ENCODE results near the gene FMO3.

FMO3 gene

DNA sequence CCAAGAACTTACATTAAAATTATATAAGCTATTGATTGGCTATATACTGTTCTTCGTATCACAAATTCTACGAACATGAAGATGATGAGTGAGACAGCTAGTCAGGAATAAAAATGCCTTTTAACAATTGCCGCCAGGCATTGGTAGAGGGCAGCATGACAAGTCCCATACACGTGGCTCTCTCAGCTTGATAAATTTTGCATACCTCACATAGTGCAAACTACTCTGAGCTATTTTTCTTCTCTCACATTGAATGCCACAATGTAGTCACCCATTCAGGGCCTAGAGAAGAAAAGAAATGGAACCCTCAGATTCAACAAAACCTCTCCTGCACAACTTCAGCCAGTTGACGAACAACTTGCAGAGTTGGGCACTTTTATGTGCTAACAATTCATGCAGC is 67.4 kb downstream of the FMO3 start:
- ChIA-PET CTCF (no interaction called here), POLR2A (ENCODE audit: low non-redundant PET) (no interaction called here)
- H3K27ac ChIP-seq, result no peak overlapping the region
- DNase-seq (ENCODE audit: low spot score), result no peak
- TF ChIP-seq, protein P1, sequence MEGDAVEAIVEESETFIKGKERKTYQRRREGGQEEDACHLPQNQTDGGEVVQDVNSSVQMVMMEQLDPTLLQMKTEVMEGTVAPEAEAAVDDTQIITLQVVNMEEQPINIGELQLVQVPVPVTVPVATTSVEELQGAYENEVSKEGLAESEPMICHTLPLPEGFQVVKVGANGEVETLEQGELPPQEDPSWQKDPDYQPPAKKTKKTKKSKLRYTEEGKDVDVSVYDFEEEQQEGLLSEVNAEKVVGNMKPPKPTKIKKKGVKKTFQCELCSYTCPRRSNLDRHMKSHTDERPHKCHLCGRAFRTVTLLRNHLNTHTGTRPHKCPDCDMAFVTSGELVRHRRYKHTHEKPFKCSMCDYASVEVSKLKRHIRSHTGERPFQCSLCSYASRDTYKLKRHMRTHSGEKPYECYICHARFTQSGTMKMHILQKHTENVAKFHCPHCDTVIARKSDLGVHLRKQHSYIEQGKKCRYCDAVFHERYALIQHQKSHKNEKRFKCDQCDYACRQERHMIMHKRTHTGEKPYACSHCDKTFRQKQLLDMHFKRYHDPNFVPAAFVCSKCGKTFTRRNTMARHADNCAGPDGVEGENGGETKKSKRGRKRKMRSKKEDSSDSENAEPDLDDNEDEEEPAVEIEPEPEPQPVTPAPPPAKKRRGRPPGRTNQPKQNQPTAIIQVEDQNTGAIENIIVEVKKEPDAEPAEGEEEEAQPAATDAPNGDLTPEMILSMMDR (conservative IDR thresholded peaks at IDR 0.05; ENCODE audit: low read depth), result no peak

DNA sequence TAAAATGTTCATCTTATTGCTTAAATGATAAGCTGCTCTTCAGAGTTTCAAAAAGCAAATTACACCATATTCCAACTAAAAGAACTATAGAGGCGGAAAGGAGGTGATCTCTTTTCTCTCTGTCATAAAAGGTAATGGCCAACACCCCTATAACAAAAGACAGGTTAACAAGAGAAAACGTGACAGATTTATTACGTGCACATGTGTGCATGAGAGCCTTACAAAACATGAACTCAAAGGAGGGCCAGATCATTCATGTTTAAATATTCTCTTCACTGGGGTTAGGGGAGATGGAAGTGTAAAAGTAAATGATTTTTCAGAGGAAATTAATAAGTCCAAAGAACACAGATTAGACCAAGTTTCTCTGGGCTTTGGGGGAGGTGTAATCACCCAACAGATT is 67.8 kb downstream of the FMO3 start:
- TF ChIP-seq, protein P1 (conservative IDR thresholded peaks at IDR 0.05; ENCODE audit: low read depth), result no peak
- DNase-seq (ENCODE audit: low spot score), result no peak
- POLR2A ChIA-PET (ENCODE audit: low non-redundant PET), result no interaction called here
- CTCF ChIA-PET, result no interaction called here
- no peak overlapping the region for H3K27ac ChIP-seq

DNA sequence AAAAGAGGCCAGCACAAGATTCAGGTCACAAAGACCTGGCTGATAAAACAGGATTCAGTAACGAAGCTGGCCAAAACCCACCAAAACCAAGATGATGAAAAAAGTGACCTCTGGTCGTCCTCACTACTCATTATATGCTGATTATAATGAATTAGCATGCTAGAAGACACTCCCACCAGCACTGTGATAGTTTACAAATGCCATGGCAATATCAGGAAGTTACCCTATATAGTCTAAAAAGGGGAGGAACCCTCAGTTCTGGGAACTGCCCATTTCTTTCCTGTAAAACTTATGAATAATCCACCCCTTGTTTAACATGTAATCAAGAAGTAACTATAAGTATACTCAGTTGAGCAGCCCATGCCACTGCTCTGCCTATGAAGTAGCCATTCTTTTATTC is 68.4 kb downstream of the FMO3 start:
- POLR2A ChIA-PET (ENCODE audit: low non-redundant PET), result no interaction called here
- no peak for DNase-seq (ENCODE audit: low spot score)
- TF ChIP-seq, protein P1 (conservative IDR thresholded peaks at IDR 0.05; ENCODE audit: low read depth), result no peak
- CTCF ChIA-PET, result no interaction called here
- H3K27ac ChIP-seq, result no peak overlapping the region

DNA sequence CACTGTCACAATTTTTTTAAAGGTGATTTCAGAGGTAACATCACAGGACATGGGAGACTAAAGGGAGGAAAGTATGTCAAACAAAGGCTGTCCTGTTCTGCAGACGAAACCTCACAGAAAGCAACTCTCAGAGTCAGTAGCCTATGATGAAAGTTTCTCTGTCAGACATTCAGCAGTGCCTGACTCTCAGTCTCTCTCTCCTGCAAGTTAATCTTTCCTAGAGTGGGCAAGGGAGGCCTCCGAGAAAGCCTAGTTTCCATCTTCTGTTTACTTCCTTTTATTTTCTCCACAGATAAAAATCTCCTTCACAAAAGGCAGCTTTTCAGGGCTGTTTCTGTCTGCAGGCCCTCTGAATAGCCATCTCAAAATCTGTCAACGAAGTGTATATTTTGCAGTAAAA is 69.5 kb downstream of the FMO3 start:
- no peak overlapping the region for H3K27ac ChIP-seq
- no peak for DNase-seq (ENCODE audit: low spot score)
- CTCF ChIA-PET, result interaction anchor here (0.7 kb wide), 1 partner anchor 16 kb away, joined by 7 read pairs; no protein-coding TSS in a partner anchor
- POLR2A ChIA-PET (ENCODE audit: low non-redundant PET), result no interaction called here
- TF ChIP-seq, protein P1 (conservative IDR thresholded peaks at IDR 0.05; ENCODE audit: low read depth), result no peak

DNA sequence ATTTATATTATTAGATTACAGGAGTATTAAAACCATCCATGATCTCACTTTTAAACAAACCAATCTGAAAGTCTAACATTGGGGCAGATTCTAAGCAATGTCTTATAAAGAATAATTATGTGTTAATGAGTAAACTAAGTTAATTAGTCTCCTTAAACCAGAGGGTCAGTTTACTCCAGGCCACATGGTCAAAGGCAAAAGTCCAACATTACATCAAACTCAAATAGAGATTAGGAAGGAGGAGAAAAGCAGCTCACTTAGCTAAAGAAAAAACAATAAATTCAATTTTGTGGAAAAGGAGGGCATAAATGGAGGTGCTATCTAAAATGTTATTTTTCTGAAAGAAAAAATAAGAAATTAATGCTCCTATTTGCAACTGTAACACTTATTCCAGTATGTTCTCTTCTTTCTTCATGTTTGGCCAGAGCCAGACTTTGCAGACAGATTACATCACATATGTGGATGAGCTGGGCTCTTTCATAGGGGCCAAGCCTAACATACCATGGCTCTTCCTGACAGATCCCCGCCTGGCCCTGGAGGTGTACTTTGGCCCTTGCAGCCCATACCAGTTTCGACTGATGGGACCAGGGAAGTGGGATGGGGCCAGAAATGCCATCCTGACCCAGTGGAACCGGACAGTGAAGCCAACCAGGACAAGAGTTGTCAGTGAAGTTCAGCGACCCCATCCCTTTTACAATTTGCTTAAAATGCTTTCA is 70.1 kb downstream of the FMO3 start:
- no peak overlapping the region for H3K27ac ChIP-seq
- DNase-seq (ENCODE audit: low spot score), result no peak
- POLR2A ChIA-PET (ENCODE audit: low non-redundant PET), result no interaction called here
- TF ChIP-seq, protein P1 (conservative IDR thresholded peaks at IDR 0.05; ENCODE audit: low read depth), result no peak
- CTCF ChIA-PET, result interaction anchor here (0.7 kb wide), 1 partner anchor 16 kb away, joined by 7 read pairs; no protein-coding TSS in a partner anchor

DNA sequence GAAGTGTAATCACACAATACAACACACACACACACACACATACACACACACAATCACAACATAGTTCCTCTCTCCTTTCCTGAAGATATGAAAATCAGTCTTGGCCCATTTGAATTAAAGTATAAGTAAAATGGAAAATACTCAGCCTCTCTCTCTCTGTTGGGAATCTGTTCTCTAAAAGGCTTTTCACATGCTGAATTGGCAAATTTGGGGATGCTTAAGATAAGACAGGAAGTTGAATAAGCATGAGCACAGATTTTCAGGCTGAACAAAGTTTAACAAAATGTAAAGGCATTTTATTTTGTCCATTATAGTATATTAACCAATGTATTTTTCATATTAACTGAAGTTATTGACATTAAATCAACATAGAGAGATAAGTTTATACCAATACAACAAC is 70.7 kb downstream of the FMO3 start:
- CTCF ChIA-PET, result no interaction called here
- H3K27ac ChIP-seq, result no peak overlapping the region
- POLR2A ChIA-PET (ENCODE audit: low non-redundant PET), result no interaction called here
- TF ChIP-seq, protein P1 (conservative IDR thresholded peaks at IDR 0.05; ENCODE audit: low read depth), result no peak
- no peak for DNase-seq (ENCODE audit: low spot score)
